Stomach smooth muscle (tissue), 2 donors: ENCODE data around the gene SLC9B1.
"Not testable (repeated sequence)": the region's sequence is repeated elsewhere in the genome, so short reads cannot be mapped to it uniquely, and the experiment has no call there.

Experiments used
- H3K27ac ChIP-seq: one replicate; pipeline ENCODE4 v1.7.0; 2013; ENCODE audit warnings: mild to moderate bottlenecking, low read length, inconsistent platforms
- H3K27me3 ChIP-seq, 2 donors: one replicate each; pipeline ENCODE4 v1.7.0; 2013; ENCODE audit warnings: low read length in 2 of 2; ENCODE audit not compliant: insufficient read depth in 2 of 2, control insufficient read depth in 1 of 2
- H3K36me3 ChIP-seq, 2 donors: one replicate each; pipeline ENCODE4 v1.7.0; 2013; ENCODE audit warnings: low read length in 2 of 2; ENCODE audit not compliant: control insufficient read depth in 2 of 2, insufficient read depth in 2 of 2
- H3K4me1 ChIP-seq: one replicate; pipeline ENCODE4 v1.7.0; 2013; ENCODE audit warnings: low read length; ENCODE audit not compliant: control insufficient read depth, insufficient read depth
- H3K4me3 ChIP-seq, 2 donors: one replicate each; pipeline ENCODE4 v1.7.0; 2013; ENCODE audit warnings: low read length in 2 of 2
- H3K9ac ChIP-seq, 2 donors: one replicate each; pipeline ENCODE4 v1.7.0; 2013; ENCODE audit warnings: low read length in 2 of 2, mild to moderate bottlenecking in 1 of 2
- H3K9me3 ChIP-seq, 2 donors: one replicate each; pipeline ENCODE4 v1.7.0; 2013; ENCODE audit warnings: low read length in 2 of 2; ENCODE audit not compliant: control insufficient read depth in 2 of 2
- donor health status: healthy.
- donor health status: Pancreatic carcinoma.

Gene SLC9B1

GRCh38 chr4:103010804-103011203 is 8.7 kb downstream of the SLC9B1 start:
- Histone ChIP-seq H3K36me3 (no peaks in the 10 kb centered on the region), H3K9me3 (no peaks in the 10 kb centered on the region), H3K9ac (no peak overlapping the region), H3K27ac (peak overlapping the region; percentile 68), H3K27me3 (no peaks in the 10 kb centered on the region), H3K4me1 (peaks cover 9% of the 10 kb centered on the region), H3K4me3 (no peak overlapping the region)

- Histone ChIP-seq H3K9ac (no peak overlapping the region), H3K4me3 (no peak overlapping the region), H3K27me3 (no peaks in the 10 kb centered on the region), H3K9me3 (no peaks in the 10 kb centered on the region), H3K36me3 (no peaks in the 10 kb centered on the region), H3K27ac (no peak overlapping the region), H3K4me1 (peaks cover 9% of the 10 kb centered on the region)
Measured at GRCh38 chr4:103008875-103009729, 10.4 kb downstream of the SLC9B1 start.

- H3K9me3 ChIP-seq, result no peaks in the 10 kb centered on the region
- no peak overlapping the region for H3K9ac ChIP-seq
- no peak overlapping the region for H3K4me3 ChIP-seq
- no peaks in the 10 kb centered on the region for H3K27me3 ChIP-seq
- no peaks in the 10 kb centered on the region for H3K4me1 ChIP-seq
- no peak overlapping the region for H3K27ac ChIP-seq
- H3K36me3 ChIP-seq, result no peaks in the 10 kb centered on the region
Measured at GRCh38 chr4:103002551-103002950, 17.0 kb downstream of the SLC9B1 start.

DNA sequence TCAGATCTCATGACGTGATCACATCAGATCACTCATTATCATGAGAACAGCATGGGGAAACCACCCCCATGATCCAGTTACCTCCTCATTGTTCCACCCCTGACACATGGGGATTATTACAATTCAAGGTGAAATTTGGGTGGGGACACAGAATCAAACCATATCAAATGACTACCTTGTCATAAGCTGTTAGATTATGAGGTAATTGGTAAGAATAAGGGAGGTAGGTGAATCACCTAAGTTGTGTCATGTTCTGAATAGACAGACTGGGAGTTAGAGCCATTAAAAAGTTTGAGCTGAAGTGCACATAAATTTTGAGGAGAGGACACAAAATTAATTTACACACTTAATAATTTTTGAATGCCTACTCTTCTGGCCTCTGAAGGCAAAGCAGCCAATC is 24.7 kb downstream of the SLC9B1 start:
- Histone ChIP-seq H3K9me3 (no peaks in the 10 kb centered on the region), H3K4me1 (no peaks in the 10 kb centered on the region), H3K27me3 (no peaks in the 10 kb centered on the region), H3K36me3 (no peaks in the 10 kb centered on the region), H3K9ac (no peak overlapping the region), H3K4me3 (no peak overlapping the region), H3K27ac (no peak overlapping the region)

GRCh38 chr4:102993985-102994384 is 25.5 kb downstream of the SLC9B1 start:
- H3K27ac ChIP-seq, H3K9ac ChIP-seq, H3K9me3 ChIP-seq, H3K4me1 ChIP-seq, H3K36me3 ChIP-seq, H3K27me3 ChIP-seq, H3K4me3 ChIP-seq: not testable (repeated sequence)

GRCh38 chr4:102988429-102989020 is 31.0 kb downstream of the SLC9B1 start:
- no peak overlapping the region for H3K27ac ChIP-seq
- H3K4me1 ChIP-seq, result no peaks in the 10 kb centered on the region
- H3K9ac ChIP-seq, result no peak overlapping the region
- H3K4me3 ChIP-seq, result no peak overlapping the region
- no peaks in the 10 kb centered on the region for H3K36me3 ChIP-seq
- H3K9me3 ChIP-seq, result no peaks in the 10 kb centered on the region
- no peaks in the 10 kb centered on the region for H3K27me3 ChIP-seq

DNA sequence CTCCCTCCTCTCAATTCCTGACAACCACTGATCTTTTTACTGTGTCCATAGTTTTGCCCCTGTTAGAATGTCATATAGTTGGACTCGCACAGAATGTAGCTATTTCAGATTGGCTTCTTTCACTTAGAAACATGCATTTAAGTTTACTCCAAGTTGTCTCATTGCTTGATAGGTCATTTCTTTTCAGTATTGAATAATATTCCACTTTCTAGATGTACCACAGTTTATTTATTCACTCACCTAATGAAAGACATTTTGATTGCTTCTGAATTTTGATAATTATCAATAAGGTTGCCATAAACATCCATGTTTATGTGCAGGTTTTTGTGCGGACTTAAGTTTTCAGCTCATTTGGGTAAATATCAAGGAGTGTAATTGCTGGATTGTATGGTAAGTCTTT is 38.5 kb downstream of the SLC9B1 start:
- Histone ChIP-seq H3K9ac (no peak overlapping the region), H3K36me3 (no peaks in the 10 kb centered on the region), H3K4me3 (no peak overlapping the region), H3K27ac (no peak overlapping the region), H3K27me3 (no peaks in the 10 kb centered on the region), H3K9me3 (no peaks in the 10 kb centered on the region), H3K4me1 (no peaks in the 10 kb centered on the region)

DNA sequence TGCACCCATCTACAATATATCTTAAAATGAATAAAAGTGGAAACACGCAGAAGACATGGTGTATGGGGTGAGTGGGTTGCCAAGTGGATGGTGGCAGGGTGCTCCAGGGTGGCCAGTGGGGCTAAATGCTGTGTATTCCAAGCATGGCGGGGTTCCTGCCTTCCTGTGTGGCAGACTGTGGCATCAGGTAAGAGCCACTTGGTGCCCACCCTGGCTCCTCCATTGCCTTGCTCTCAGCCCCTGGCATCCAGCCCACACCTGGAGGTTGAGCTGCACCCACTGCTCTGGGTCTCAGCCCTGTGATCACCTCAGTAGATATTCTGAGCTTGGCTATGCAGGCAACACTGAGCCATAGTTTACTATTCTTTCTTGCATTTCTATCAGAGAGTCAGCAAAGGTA is 57.7 kb downstream of the SLC9B1 start:
- H3K4me3 ChIP-seq, H3K4me1 ChIP-seq, H3K9me3 ChIP-seq, H3K27me3 ChIP-seq, H3K36me3 ChIP-seq, H3K27ac ChIP-seq, H3K9ac ChIP-seq: not testable (repeated sequence)

- no peak overlapping the region for H3K27ac ChIP-seq
- H3K4me3 ChIP-seq, result no peak overlapping the region
- no peaks in the 10 kb centered on the region for H3K36me3 ChIP-seq
- no peak overlapping the region for H3K9ac ChIP-seq
- no peaks in the 10 kb centered on the region for H3K27me3 ChIP-seq
- H3K9me3 ChIP-seq, result no peaks in the 10 kb centered on the region
- H3K4me1 ChIP-seq, result no peaks in the 10 kb centered on the region
Measured at GRCh38 chr4:102959496-102959895, 60.0 kb downstream of the SLC9B1 start.

DNA sequence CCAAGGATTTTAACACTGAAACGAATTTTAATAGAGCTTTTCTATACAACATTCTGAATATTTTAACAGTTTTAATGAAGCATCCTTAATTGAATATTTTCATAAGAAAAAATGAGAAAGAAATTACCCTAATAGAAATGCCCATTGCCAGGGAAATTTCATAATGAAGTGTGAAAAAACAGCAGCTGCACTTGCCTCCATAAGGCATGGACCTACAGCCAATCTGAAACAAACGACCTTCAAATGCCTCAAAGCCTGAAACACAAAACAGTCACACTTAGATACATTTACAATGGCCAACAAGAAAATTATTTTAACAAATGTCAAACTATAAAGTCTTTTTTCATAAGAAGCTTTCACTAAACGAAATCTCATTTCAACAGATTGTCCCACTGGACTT is 74.4 kb downstream of the SLC9B1 start:
- H3K27me3 ChIP-seq, result no peaks in the 10 kb centered on the region
- H3K9me3 ChIP-seq, result no peaks in the 10 kb centered on the region
- no peak overlapping the region for H3K4me3 ChIP-seq
- H3K36me3 ChIP-seq, result no peaks in the 10 kb centered on the region
- H3K9ac ChIP-seq, result no peak overlapping the region
- H3K27ac ChIP-seq, result no peak overlapping the region
- no peaks in the 10 kb centered on the region for H3K4me1 ChIP-seq

- H3K4me3 ChIP-seq, H3K36me3 ChIP-seq, H3K9me3 ChIP-seq, H3K4me1 ChIP-seq, H3K9ac ChIP-seq, H3K27me3 ChIP-seq, H3K27ac ChIP-seq: not testable (repeated sequence)
Measured at GRCh38 chr4:102938063-102938462, 81.4 kb downstream of the SLC9B1 start.
